ENCODE results near the gene HS6ST3. TPM values are rescaled to one million over a fixed set of nuclear protein-coding genes. Genes with fewer than 3 reads are reported as not detected.

HS6ST3 gene
- total RNA-seq, 1 experiment from 2014 or later, result not detected

DNA sequence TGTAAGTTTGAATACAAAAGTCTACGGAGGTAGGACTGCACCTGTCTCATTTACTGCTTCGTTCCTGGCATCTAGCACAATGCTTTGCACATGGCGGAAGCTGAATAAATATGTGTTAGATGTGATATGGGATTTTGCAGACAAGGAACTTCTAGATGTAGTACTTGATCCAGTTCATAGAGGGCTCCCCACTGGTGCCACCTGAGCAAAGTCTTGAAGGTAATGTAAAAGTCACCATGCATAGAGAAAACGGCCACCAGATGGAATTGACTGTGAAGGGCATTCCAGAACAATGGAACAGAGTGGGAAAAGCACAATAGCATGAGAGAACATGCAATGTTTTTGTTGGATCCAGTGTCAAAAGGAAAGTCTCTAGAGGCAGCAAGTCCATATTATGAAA lies 209.3 kb downstream of the HS6ST3 start:
- no peak for DNase-seq (ENCODE audit: low spot score)

DNA sequence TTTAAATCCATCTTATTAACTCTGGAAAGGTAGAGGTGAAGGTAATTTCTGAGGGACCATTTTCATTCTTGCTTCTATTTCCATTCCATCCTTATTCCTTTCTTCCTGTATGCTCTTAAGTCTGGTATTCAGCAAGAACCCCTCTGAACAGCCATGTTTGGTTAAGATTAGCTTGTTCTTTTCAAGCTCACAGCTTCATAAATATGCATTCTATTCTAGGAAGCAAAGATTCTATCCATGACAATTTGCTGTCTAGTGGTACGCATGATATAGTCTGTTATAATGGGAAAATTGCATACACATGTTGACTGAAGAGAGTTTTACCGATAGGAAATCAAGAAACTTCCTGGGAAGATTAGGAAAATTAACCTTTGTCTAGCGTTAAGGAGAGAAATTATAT lies 218.7 kb downstream of the HS6ST3 start:
- no peak for DNase-seq (ENCODE audit: low spot score)

DNA sequence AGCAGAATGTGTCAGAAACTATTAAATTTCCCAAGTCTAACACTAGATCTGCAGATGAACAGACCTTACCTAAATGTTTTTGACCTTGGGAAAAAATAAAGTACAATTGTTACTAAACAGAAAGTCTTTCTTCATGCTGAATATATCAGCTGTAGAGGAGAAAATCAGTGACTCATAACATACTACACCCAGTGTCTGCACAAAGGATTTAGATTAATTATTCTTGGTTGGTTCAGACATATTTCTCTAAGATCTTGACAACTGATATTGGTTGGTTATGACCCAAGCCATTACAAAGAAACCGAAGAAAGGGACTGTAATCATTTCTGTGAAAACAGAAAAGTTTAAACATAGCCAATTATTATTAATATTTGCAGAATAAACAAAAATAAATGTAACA lies 225.1 kb downstream of the HS6ST3 start:
- DNase-seq (ENCODE audit: low spot score), result no peak

DNA sequence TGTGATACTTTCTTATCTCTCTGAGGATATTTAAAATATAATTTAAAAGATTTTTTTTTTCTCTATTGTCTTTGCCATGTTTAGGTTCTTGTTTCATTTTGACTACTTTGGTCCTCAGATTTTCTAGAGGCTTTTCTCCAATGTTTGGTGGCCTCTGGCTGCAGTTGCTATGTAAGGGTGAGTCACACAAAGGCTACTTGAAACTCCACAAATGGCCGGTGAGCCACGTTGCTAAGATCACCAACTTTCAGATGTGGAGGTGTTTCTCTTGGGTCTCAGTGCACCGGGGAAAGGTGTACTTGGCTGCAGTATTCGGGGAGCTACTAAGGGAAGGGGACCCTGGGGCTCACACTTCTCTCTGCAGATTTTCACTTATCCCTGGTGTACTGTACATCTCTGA lies 248.1 kb downstream of the HS6ST3 start:
- DNase-seq (ENCODE audit: low spot score), result no peak

DNA sequence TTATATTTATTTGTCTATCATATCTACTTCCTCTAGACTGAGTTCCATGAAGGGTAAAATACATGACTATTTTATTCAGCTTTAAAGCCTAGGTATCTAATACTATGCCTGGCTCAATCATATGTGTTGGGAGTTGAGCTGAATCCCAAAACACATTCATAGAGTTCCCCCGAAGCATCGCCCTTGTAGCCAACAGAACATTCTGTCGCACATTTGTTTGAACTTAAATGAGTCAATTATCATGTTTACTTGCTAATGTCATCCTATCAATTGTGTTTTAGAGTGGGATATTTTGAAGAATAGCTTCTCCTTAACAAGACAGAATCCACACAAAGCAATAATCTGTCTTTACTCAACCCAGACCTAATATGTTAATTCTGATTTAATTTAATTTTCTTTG lies 252.4 kb downstream of the HS6ST3 start:
- no peak for DNase-seq (ENCODE audit: low spot score)

DNA sequence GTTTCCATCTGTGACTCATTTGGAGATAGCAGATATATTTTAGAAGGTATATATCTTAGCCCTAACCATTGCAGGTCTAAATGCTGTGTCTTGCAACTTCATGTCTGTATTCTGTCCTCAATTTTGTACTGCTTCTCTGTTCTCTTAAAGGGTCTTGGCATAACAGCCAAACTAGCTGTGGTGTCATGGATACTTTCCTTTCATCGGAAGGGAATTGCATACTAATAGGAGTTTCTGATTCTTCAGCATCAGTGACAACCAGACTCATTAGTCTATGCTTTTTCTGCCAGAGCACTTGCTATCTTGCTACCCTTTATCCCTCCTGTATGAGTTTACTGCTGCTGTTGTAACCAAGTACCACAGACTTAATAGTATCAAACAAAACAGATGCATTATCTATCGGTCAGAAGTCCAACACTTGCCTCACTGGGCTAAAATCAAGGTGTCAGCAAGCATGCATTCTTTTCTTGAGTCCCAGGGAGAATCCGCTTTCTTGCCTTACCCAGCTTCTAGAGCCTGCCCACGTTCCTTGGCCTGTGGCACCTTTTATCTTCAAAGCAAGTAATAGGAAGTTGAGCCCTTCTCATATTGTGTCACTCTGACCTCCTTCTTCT lies 253.1 kb downstream of the HS6ST3 start:
- DNase-seq (ENCODE audit: low spot score), result no peak

DNA sequence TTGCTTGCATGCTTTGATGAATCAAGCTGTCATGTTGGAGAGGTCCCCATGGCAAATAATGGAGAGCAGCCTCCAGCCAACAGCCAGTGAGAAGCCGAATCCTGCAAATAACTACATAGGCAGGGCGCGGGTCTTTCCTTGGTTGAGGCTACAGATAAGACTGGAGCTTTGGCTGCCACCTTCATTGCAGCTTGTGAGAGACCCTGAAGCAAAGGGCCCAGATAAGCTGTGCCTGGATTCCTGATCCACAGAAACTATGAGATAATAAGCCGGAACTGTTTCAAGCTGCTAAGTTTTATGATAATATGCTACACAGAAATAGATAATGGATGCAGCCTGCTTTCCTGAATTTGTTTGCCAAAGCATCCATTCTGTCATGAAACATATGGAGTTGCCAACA lies 257.0 kb downstream of the HS6ST3 start:
- no peak for DNase-seq (ENCODE audit: low spot score)

DNA sequence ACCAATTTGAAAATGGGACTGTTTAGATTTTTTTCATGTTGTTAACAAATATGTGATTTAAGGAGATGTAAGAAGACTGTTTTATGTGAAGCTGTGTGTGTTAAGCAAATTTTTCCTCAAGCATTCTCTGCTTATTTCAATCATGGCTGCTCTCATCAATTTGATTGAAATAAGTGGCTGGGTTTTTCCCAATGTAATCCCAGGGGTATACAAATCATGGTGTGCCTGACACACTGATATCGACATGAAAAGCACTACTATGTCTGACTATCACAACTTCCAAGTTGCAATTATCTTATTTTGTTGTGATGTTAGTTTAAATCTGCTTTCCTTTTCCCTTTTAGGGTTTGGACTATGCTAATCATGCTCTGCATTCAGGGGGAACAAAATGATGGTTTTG lies 283.7 kb downstream of the HS6ST3 start:
- no peak for DNase-seq (ENCODE audit: low spot score)

DNA sequence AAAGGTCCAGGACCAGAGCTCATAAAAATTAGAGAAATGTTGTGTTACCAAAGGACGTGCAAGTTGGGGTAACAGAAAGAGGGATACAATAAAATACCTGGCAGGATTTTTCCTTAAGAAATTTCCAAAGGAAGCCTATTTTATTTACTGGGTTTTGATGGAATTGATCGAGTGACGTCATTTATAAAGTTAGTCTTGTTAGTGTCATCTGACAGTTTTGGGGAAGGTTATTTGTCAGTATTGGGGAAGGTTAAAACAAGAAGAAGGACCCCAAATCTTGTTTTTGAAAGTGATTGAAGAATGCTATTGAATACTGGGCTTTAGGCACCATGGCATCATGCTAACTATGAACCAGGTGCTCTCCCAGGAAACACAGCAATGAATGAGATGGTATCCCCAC lies 287.9 kb downstream of the HS6ST3 start:
- DNase-seq (ENCODE audit: low spot score), result no peak

DNA sequence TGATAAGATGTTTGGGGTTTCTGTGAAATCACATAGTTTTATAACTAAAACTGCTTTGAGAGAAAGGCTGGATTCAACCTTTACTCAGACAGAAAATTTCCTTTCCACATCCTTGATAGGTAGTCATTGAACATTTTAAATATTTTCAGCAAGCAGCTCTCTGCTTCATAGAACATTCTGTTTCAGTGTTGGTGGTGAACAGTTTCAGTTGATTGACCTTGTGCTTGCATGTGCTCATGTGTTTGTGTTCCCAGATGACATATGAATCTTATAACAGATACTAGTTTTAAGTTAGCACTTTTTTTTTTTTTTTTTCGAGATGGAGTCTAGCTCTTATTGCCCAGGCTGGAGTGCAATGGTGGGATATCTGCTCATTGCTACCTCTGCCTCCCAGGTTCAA lies 290.1 kb downstream of the HS6ST3 start:
- no peak for DNase-seq (ENCODE audit: low spot score)

DNA sequence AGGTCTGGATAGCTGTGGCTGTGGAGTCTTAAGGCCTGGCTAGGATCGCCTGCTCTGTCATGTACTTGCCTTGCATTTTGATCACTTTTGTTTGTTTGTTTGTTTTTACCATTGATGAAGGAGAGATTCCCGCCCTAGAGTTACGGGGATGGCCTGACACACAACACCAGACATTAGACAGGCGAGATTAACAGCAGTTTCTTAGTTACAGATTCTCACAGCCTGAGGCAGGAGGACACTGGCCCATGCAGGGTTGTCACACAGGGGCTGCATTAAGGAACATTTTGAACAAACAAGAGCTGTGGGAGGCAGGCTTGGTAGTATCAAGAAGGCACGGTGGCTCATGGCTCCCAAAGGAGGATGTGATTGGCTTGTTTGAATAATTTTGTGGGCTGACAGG lies 291.8 kb downstream of the HS6ST3 start:
- no peak for DNase-seq (ENCODE audit: low spot score)

DNA sequence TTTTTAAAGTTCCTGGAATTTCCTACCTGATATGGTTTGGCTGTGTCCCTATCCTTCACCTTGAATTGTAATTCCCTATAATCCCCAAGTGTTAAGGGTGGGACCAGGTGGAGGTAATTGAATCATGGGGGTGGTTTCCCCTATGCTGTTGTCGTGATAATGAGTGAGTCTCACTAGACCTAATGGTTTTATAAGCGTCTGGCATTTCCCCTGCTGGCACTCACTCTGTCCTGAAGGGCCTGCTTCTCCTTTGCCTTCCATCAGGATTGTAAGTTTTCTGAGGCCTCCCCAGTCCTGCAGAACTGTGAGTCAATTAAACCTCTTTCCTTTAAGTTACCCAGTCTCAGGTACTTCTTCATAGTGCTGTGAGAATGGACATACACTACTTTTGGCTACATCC lies 298.7 kb downstream of the HS6ST3 start:
- no peak for DNase-seq (ENCODE audit: low spot score)

DNA sequence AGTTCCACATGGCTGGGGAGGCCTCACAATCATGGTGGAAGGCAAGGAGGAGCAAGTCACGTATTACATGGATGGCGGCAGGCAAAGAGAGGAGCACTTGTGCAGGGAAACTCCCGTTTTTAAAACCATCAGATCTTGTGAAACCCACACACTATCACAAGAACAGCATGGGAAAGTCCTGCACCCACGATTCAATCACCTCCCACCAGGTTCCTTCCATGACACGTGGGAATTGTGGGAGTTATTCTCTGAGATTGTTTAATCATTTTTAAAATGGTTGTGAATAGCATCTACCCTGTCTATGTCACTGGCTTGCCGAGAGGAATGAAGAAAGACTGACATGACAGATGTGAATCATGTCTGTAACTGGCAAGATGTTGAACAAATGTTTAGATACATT lies 301.7 kb downstream of the HS6ST3 start:
- no peak for DNase-seq (ENCODE audit: low spot score)

DNA sequence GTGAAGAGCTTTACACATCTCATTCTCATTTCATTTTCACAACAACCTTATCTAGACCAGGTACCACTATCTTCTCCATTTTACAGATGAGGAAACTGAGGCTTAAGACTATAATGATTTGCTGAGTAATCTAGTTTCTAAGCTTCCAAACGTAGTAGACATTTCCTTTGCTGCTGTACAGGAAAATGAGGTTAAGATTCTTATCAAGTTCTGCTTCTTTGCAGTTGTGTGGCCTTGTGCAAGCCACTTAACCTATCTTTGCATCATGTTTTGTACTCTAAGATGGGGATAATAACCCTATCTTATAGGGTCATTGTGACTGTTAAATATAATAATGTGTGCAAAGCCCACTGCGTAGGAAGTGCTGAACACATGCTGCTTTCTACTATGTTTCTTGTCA lies 307.9 kb downstream of the HS6ST3 start:
- DNase-seq (ENCODE audit: low spot score), result no peak

DNA sequence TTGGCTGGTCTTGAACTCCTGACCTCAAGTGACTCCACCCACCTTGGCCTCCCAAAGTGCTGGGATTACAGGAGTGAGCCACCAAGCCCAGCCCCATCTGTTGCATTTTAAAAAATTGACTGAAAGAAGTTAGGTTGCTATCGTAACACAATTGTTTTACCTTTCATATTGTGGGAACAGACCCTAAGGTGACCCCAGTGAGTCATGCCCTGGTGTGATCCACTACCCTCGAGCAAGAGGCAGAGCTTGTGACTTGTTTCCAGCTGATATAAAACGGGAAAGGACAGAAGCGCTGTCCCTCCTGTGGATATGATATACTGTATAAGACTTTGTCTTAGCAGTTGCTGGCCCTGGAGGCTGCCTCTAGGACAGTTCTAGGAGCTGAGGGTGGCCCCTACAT lies 308.6 kb downstream of the HS6ST3 start:
- DNase-seq (ENCODE audit: low spot score), result no peak

DNA sequence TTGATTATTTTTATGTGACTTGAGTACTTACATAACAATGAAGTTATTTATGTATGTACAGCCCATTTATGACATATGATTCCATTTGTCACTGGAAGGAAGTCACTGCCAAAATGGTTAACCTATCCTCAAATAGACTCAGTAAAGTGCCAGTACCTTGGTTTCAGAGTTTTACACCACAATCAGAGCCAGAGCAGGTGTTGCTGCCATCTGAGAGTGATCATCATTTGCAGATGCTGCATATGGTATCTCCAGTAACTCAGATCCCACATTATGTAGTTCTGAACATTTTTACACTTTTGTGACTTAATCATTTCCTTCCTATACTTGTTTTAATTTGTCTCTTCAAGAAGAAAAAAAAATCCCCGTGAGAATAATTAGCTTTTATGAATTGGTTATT lies 313.3 kb downstream of the HS6ST3 start:
- no peak for DNase-seq (ENCODE audit: low spot score)

DNA sequence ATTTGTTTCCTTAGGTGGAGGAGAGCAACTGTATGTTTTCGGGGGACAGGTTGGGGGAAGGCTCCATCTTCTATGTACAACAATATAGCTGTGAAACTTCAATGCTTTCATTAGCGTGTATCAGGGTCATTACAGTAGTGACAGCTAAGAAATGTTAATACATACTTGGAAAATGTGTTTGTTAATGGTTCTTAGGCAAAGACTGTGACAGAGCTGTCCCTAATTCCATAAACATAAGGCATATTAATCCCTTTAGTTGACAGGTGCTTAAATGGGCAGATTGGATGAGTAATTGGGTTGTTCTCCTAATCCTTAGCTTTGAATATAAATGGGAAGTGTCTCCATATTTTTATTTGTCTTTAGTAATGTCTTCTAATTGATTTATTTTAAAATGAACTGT lies 313.7 kb downstream of the HS6ST3 start:
- no peak for DNase-seq (ENCODE audit: low spot score)

DNA sequence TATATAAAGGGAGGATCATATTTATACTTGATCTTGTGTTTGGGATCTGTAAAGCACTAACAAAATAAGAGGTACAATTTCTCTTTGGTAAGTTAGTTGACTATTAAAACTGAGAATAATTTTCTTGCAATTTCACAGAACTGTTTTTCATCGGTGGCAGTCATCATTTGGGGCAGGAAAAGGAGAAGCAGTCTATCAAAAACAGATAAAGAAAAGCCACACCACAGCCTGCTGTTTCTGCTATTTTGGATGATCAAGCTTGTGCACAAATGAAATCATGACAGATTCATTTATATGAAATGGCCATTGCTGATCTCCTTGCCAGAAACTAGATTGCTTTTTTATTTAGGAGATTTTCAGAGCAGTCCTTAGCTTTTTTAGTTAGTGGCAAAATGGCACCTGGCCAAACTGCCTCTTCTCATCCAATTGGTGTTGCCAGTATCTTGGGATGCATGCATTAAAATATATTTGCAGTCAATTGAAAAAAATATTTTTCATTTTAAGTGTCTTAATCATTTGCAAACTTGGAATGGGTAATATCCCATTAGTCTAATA lies 326.0 kb downstream of the HS6ST3 start:
- no peak for DNase-seq (ENCODE audit: low spot score)

DNA sequence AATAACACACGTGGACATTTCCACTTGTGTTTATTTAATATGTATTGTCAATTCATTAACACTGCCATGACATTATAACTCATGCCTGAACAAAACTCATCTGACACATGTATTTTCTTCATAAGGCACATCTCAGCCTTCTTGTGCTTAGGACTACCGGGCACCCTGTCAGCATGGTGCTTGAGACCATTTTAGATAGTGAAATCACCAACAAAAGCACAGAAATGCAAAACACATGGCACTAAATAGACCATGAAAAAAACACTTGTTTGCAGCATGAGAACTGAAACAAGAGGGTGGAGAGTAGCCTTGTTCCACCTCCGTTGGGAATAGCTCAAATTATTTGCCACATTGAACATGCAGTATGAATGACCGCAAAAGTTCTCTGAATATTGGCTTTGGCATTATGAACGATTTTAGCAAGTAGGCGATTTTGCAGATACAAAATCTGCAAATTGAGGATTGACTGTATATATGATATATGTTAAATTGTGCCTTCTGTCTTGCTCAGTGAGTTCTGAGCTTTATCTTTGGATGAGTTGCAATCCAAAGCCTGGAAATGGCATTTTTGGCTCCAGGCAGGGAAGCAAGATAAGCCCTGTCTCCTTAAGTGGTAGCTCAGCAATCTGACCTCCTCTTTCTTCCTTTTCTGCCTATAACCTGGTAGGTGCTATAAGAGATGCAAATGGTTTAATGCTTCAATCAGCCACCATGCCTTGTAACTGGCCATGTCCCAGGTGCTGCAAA lies 328.2 kb downstream of the HS6ST3 start:
- no peak for DNase-seq (ENCODE audit: low spot score)

DNA sequence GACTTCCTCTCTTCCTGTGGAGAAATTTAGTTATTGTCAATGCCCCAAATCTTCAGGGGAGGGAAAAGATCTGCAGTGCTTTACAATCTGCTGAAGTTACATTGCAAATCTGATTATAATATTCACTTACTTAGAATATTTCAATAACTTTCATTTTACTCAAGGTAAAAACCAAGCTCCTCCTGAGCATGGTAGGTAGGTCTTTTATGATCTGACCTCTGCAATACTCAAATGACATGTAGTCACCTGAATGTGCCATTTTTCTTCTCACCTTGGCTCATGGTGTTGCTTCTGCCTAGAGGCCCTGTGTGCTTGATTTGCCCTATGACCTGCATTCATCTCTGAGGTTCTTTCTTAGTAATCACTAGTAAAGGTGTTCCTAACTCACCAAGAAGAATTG lies 331.4 kb downstream of the HS6ST3 start:
- no peak for DNase-seq (ENCODE audit: low spot score)

DNA sequence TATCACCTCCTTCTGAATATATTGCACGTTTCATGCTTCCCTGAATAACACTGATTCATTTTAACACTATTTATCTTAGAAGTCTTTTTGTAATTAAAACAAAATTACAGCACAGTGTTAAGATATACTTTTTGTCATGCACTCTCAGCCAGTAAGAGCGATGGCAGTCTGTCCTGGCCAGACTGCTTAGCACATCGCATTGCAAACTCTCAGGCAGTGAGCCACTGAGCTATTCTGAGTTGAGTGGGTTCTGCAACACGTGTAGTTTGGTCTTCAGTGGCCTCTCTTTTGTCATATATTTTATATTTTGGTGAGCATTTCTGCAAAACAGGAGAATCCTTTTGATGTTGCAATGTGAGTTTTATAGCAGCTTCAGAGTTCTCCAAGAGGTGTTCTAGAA lies 332.1 kb downstream of the HS6ST3 start:
- no peak for DNase-seq (ENCODE audit: low spot score)

DNA sequence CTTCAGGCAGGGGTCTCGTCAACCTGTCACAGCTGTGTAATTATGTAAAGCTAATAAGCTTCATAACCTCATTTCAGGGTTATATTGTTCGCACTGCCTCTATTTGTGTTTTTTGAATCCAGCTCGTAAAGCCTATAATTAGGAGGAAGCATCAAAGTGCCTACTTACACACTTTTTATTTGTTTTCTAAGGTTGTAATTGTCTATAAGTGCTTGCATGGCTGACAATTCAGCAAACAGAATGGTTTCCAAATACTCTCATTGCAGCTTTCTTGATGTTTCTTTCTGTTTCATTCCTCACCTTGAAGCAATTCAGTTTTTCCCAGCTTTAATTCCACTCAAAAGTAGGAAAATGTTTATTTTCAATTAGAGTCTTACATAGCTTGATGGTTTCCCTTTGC lies 336.3 kb downstream of the HS6ST3 start:
- DNase-seq (ENCODE audit: low spot score), result no peak

DNA sequence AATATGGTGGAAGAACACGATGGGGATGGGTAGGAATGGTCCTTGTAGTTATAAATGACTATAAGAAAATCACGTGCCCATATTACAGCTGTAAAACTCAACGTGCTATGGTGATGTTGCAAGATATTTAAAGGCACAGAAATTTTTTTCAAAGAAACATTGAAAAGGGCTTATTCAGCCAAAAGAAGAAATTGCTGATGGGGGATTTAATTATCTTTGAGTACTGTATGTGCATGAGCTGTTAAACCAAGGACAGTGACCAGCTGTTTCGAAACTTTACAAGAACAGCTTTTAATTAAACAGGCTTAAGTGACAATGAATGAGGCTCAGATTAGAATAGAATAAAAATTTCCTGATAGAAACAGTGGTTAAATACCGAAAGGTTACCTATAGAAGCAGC lies 339.0 kb downstream of the HS6ST3 start:
- DNase-seq (ENCODE audit: low spot score), result no peak

Data from A172 (cell line).